Stimulated activated naive CD8-positive, alpha-beta T cell treated with anti-CD3 and anti-CD28 coated beads, Interleukin-15, Interleukin-2, amounts not matched to agents 100 U/mL and 50 U/mL, for 24 hours (primary cell): ENCODE data around the gene SLC51B.
"Not testable (repeated sequence)": the region's sequence is repeated elsewhere in the genome, so short reads cannot be mapped to it uniquely, and the experiment has no call there.

Experiments used
- ATAC-seq: fragments of 150-1000 bp; cut with Tn5 transposase; one replicate; pipeline ENCODE4 v1.10.0; 2021
- DNase-seq: peaks from one replicate; pipeline ENCODE4 v3.0.0; 2021

Gene SLC51B

DNA sequence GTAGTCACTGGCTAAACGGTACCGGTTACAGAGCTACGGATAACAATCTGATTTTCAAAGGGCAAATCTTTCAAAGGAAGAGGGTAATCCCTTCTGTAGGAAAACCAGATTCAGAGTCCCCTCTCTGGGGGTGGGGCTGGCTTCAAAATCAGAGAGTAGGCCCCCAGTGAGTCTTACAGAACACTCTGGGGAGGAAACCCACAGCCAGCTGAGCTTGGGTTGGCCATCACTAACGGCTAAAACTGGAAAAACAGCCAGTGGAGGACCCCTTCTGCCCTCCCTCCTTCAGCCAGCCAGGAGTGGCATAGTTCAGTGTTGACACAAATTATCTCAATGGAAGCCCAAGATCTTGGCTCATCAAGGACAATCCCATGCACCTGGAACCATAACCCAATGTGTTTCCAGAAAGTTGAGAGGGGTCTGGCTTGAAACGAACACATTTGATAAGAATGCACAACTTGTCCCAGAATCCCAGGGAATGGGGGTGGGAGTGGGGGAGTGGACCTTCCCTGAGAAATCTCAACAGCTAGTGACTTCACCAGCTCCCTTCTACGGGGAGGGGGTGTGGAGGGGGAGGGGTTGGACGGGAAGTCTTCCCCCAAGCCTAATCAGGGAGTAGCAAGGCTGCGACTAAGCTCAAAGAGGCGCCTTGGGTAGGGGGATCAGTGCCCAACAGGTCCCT lies 21.6 kb downstream of the SLC51B start:
- DNase-seq (no peak), ATAC-seq (no peak)

DNA sequence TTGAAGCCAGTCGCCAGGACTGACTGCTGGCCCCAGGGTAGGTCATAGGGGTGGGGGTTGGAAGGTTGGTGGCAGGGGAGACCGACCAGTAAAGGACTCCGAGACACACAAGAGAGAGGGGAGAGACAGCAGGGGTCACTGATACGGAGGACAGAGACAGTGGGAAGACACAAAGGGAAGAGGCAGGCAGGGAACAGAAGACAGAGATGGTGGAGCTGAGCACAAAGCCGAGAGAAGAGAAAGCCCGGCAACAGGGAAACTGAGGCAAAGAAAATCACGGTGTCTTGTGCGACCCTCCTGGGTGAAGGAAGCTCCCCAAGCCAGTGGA lies 22.1 kb downstream of the SLC51B start:
- DNase-seq (no peak), ATAC-seq (no peak)

DNA sequence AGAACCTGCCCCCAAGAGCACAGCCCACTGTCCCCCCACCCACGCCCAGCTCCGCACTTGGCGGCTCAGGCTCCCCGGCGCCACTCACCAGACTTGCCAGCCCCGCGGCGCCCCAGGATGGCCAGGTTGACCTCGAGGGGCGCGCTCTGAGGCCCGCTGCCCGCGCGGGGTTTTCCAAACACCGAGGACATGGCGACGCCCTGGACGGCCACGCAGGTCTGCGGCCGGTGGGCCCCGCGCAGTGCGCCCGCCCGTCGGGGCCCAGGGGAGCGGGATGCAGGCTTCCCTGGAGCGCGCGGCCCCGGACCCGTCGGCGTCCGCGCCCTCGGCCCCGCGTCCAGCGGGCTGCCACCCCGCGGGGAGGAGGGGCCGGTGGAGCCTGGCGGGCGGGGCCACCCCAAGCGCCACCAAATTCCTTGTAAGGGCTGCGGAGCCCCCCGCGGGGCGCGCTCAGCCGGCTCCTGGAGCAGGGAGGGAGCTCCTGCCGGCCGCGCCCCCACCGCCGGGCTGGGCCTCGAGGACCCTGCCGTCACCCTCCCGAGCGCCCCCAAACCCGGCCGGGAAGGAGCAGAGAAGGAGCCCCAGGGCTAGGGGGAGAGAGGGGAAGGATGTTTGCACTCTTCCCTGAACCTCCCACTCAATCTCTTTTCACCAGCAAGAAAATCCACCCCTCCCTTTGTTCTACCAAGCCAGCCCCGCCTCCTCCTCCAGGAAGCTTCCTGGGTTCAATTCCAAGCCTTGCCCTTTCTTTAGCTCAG lies 22.6 kb downstream of the SLC51B start, which contains the start of gene RASL12:
RASL12 (minus strand) TSS at position 347 of the 758 bp plus-strand sequence; CDS start at position 191, 156 bp downstream.
- no peak for DNase-seq
- no peak for ATAC-seq

DNA sequence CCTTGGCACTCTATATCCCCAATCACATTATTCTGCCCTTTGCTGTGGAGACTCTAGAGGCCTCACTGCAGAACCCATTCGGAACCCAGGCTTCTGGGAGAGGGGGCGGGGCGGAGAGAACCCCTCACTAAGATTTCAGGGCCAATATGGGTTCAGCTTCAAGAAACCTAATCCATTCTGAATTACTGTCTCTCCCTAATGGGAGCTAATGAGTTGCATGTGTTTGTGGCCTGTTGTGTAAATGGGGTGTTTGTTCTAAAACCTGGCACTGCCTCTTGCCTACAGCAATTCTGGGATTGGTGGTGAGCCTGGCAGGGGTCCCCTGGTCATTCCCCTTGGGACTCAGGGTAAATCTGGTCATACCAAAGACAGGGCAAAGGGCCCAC lies 23.2 kb downstream of the SLC51B start:
- no peak for DNase-seq
- ATAC-seq = no peak

DNA sequence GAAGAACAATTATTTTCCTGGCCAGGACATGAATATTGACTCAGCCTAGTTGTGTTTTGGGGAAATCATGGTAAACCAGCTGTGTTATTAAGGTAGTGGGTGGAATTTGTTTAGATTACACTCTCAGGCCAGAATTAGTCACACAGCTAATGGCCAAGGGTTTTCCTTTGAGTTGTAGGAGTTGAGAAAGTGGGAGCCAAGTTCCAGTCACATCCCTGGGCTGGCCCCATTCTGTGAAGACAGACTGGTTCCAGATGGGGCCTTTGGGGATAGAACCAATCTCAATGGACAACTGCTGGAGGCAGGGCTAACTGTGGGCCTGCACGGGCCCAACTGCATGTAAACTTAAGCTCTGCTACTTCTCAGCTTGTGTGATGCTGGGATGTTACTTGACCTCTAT lies 24.0 kb downstream of the SLC51B start:
- no peak for ATAC-seq
- no peak for DNase-seq

DNA sequence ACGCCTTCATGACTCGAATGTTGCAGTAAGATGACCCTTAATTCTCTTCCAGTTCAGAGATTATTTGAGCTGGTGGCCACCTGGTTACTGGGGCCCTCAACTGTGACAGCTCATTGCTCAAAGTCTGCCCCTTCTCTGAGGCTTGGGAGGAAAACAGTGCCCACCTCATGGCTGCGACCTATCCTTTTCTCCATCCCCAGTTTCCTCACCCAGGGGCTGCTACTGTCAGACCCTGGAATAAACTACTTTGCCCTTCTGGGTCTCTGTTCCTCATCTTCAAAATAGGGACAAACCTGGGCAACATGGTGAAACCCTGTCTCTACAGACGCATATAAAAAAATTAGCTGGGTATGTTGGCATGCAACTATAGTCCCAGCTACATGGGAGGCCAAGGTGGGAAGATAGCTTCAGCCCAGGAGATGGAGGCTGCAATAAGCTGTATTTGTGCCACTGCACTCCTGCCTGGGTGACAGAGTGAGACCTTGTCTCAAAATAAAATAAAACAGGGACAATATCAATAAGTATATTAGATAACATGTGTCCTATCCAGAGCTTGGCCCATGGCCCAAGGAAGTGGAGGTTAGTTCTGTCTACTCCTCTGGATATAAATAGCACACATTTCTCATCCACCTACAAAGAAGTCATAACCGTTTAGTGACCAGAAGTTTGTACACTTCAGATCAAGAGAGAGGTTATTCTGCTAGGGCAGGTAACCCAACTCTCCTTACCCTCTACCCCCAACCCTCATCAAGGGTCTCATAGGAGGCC lies 24.8 kb downstream of the SLC51B start:
- ATAC-seq (no peak), DNase-seq (no peak)

DNA sequence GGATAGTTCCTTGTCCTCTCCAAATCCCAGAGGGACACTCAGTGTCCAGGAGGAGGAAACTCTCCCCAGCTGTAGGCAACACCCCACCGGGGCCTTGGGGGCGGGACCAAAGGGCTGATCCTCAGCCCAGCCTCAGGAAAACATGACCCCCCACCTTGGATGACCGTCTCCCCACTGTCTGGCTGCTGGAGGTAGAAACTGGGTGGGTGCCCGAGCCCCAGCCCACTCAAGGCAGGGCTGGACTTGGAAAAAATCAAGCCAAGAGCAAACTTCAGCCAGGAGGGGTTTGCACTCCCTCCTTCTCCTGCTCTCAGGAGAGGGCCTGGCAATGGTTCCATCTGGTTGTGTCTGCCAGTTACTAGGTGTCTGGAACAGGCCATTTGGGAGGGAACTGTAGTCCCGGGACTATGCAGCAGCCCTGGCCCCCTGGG lies 26.2 kb downstream of the SLC51B start:
- ATAC-seq = no peak
- DNase-seq = no peak

DNA sequence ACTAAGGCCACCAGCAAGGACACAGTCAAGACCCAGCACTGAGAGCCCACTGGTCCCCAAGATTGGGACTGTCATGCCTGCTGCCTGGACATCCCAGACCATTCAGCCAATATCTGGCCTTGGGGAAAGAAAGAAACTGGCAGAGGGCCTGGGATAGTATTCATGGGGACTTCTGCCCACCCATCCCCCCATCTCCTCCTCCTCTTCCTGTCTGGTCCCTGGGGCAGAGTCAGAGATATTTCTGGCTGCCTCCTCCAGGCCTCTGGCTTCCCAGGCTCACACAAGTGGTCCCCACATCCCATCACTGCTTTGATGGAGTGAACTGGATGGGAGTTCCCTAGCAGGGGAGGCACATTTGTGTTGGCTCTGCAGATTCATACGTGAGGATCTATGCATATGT lies 26.8 kb downstream of the SLC51B start:
- ATAC-seq (no peak), DNase-seq (no peak)

DNA sequence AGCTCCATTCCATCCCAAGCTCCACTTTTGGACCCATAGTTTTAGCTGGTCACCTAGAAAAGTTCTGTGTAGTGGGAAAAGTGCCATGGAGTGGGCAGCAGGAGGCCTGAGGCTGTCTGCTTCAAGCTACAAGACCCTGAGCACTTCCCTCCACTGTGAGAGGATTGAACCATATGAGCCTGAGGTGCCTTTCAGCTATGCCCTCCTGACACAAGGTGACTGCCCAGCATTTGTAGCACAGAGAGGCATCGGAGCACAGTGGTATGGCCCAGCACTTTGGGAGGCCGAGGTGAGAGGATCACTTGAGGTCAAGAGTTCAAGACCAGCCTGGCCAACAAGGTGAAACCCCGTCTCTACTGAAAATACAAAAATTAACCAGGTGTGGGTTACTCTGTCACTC lies 27.4 kb downstream of the SLC51B start:
- DNase-seq = no peak
- ATAC-seq = no peak

DNA sequence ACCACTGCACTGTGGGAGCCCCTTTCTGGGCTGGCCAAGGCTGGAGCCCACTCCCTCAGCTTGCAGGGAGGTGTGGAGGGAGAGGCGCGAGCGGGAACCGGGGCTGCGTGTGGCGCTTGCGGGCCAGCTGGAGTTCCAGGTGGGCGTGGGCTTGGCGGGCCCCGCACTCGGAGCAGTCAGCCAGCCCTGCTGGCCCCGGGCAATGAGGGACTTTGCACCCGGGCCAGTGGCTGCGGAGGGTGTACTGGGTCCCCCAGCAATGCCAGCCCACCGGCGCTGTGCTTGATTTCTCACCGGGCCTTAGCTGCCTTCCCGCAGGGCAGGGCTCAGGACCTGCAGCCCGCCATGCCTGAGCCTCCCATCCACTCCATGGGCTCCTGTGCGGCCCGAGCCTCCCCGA lies 29.8 kb downstream of the SLC51B start:
- not testable (repeated sequence) for ATAC-seq, DNase-seq

DNA sequence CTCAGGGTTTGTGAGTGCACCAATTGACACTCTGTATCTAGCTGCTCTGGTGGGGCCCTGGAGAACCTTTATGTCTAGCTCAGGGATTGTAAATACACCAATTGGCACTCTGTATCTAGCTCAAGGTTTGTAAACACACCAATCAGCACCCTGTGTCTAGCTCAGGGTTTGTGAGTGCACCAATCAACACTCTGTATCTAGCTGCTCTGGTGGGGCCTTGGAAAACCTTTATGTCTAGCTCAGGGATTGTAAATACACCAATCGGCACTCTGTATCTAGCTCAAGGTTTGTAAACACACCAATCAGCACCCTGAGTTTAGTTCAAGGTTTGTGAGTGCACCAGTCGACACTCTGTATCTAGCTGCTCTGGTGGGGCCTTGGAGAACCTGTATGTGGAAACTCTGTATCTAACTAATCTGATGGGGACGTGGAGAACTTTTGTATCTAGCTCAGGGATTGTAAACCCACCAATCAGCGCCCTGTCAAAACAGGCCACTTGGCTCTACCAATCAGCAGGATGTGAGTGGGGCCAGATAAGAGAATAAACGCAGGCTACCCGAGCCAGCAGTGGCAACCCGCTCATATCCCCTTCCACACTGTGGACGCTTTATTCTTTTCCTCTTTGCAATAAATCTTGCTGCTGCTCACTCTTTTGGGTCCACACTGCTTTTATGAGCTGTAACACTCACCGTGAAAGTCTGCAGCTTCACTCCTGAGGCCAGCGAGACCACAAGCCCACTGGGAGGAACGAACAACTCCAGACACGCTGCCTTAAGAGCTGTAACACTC lies 30.6 kb downstream of the SLC51B start:
- not testable (repeated sequence) for DNase-seq, ATAC-seq

DNA sequence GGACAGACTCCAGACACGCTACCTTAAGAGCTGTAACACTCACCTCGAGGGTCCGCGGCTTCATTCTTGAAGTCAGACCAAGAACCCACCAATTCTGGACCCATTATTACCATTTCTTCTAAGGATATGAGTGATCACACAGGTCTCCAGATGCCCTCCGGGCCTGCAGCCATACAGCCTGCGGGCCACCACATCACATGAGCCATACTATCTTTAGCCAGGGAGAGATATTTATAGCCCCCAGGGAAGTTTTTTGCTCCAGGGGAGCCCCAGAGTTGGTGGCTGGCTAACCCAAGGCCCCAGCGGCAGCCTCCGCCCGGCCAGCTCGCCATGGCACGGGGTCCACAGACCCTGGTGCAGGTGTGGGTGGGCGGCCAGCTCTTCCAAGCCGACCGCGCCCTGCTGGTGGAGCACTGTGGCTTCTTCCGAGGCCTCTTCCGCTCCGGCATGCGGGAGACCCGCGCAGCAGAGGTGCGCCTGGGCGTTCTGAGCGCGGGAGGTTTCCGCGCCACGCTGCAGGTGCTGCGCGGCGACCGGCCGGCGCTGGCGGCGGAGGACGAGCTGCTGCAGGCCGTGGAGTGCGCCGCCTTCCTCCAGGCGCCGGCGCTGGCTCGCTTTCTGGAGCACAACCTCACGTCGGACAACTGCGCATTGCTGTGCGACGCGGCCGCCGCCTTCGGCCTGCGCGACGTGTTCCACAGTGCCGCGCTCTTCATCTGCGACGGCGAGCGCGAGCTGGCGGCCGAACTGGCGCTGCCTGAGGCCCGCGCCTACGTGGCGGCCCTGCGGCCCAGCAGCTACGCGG lies 31.5 kb downstream of the SLC51B start, which contains the start of gene KBTBD13:
KBTBD13 (plus strand) TSS at position 261 of the 805 bp plus-strand sequence; CDS start at position 331, 70 bp downstream.
- DNase-seq (no peak), ATAC-seq (no peak)

DNA sequence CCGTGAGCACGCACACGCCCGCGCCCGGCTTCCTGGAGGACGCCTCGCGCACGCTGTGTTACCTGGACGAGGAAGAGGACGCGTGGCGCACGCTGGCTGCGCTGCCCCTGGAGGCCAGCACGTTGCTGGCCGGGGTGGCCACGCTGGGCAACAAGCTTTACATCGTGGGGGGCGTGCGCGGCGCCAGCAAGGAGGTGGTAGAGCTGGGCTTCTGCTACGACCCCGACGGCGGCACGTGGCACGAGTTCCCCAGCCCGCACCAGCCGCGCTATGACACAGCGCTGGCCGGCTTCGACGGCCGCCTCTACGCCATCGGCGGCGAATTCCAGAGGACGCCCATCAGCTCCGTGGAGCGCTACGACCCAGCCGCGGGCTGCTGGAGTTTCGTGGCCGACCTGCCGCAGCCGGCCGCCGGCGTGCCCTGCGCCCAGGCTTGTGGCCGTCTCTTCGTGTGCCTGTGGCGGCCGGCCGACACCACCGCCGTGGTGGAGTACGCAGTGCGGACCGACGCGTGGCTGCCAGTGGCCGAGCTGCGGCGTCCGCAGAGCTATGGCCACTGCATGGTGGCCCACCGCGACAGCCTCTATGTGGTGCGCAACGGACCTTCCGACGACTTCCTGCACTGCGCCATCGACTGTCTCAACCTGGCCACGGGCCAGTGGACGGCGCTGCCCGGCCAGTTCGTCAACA lies 32.2 kb downstream of the SLC51B start:
- no peak for ATAC-seq
- DNase-seq = no peak

DNA sequence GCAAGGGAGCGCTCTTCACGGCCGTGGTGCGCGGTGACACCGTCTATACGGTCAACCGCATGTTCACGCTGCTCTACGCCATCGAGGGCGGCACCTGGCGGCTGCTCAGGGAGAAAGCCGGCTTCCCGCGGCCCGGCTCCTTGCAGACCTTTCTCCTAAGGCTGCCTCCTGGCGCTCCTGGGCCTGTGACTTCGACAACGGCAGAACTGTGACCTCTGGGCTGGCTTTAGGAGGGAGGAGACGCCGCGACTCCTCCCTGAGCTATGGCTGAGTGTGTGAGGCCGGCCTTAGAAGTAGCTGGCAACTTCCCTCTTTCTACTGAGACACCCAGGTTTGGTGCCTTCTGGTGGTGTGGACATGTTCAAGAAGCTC lies 32.8 kb downstream of the SLC51B start:
- DNase-seq = peak; percentile 65
- peak; percentile 32 for ATAC-seq

DNA sequence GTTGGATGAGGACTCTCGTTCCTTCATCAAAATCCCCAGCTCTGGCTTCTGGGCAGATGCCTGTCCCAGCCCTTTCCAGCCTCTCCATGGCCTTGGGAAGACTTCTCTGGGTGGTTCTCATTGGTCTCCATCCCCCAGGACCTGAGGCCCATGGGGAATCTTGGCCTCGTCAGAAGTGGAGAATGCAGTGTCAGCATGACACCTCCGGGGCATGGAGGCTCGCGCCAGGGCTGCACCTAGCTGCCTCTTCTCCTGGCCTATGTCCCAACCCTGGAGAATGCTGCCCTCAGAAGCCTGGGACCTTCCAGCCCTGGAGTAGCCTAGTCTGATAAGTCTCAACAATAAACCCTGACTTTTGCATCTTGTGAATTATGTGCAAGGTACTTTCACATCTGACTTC lies 34.4 kb downstream of the SLC51B start:
- DNase-seq (no peak), ATAC-seq (no peak)

DNA sequence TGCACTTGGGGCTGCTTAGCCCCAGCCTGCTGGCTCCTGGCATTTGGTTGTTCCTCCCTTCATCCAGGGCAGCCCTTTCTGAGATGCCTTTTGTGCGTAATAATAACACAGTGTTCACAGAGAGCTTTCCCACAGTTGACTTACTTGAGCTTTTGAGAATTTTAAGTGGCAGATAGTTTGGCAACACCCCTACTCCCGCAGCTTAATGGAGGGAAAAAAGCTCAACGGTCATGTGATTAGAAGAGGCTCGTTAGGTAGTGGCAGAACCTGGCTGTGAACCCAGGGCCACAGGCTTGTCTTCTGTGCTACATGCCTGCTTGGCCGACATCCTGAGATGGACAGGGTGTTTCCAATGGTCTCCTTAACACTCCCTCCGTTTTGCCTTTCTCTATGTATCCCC lies 36.1 kb downstream of the SLC51B start:
- ATAC-seq (no peak), DNase-seq (no peak)

DNA sequence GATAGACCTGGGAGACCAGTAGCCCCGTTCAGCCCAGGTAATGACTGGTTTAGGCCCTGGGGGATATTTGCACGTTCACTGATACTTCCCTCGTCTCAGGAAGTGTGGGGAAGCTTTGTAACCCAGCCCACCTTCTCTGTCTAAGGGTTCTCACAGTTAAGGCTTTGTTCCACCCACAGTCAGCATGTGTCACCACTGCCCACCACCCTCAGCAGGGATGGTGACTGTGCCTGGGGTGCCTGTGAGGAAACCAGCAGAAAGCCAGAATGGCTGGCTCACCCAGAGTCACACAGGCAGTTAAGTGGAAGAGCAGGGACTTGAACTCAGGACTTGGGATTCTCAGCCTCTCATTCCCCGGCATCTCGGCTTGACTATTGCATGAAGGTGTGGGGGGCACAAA lies 36.6 kb downstream of the SLC51B start:
- DNase-seq (peak; percentile 45), ATAC-seq (peak; percentile 83)

DNA sequence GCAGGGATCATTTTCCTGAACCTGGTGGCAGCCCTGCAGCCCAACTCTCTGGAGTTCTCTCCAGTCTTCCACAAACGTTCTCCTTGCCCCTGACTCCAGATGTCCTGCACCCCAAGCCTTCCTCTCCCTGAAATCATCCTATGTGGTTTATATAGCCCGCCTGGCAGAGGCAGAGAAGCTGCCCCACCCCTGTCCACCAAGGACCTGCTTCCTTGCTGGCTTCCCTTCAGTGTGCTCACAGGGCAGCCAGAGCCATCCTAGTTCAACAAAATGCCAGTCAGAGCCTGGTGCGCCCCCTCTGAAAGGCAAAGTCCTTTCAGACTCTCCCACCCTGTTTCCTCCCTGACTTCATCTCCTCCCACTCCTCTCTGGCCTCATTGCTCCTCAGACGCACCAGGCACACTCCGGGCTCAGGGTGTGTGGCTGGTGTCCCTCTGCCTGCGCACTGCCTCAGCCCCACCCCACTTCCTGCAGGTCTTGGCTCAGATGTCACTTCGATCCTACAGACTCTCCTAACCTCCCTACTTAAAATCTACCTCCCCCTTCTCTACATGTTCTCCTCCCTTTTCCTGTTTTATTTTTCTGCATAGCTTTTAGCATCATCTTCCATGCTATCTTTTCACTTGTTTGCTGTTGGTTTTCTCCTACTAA lies 37.2 kb downstream of the SLC51B start:
- DNase-seq (peak; percentile 46), ATAC-seq (peak; percentile 70)

DNA sequence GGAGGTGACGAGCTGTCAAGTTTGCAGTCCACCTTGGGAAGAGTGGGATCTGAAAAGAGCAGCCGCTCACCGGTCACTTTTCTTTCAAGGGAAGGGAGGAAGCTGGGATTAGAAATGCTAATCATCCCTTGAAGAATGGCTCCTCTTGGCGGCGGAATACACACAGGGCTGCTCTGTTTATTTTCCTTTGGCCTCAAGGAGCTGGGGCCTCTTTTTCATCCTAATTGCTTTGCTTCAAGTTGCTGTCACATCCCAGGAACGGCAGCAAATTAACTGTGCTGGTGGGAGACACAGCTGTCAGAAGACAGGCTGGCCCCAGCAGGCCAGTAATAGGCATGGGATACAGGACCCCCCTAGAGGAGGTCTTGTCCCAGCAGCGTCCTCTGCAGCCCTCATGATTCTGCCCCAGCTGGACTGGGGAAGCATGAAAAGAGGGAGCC lies 38.1 kb downstream of the SLC51B start:
- ATAC-seq = no peak
- no peak for DNase-seq
